ENCODE measurements around the gene ERCC6.

ERCC6 gene

DNA sequence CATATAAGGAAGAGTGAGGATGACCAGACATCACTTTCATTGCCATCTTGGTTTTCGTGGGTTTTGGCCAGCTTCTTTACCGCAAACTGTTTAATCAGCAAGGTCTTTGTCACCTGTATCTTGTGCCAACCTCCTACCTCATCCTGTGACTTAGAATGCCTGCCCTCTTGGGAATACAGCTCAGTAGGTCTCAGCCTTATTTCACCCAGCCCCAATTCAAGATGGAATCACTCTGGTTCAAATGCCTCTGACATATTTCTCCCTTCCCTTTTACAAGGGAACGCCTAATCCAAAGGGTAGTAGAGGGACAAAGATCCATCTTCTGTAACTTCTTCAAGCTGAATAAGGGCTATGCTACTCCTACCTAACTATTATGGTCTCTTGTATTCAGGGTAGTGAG is 4.7 kb upstream of the ERCC6 start:
- DNase-seq = no peak

- no peak for DNase-seq
Measured at GRCh38 chr10:49542353-49542752, 3.4 kb upstream of the ERCC6 start.

DNA sequence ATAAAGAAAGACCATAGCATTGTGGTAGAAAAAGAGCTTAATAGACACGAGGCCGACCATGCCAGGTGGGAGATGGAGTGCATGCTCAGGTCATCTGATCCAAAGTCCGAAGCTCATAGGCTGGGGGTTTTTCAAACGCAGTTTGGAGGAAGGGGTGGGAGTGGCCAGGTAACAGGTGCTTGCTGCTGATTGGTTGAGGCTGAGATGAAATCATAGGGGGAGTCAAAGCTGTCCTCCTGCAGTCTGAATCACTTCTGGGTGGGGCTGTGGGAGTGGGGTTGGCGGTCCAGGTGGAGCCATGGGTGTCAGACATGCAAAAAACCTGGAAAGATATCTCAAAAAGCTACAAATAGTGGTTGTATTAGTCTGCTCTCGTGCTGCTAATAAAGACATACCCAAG is 2.8 kb upstream of the ERCC6 start:
- no peak for DNase-seq

DNA sequence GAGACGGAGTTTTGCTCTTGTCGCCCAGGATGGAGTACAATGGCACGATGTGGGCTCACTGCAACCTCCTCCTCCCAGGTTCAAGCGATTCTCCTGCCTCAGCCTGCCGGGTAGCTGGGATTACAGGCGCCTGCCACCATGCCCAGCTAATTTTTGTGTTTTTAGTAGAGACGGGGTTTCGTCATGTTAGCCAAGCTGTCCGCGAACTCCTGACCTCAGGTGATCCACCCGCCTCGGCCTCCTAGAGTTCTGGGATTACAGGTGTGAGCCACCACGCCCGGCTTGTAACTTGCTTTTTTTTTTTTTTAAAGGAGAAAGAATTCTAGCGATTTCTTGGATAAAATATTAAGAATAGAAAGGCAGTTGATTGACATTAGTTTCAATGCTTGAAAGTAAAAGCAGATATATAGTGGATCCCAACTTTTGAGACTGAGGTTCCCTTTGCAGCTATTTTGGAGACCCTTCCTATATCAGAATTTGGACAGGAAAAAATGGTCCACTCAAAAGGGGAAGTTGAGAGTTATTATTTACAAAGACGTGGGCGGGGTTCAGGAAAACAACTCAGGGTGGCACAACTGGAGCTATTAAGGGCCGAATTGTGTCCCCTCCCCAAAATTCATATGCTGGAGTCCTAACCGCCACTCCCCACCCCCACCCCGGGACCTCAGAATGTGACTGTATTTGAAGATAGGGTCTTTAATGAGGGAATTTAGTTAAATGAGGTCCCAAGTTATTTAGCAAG is 1.3 kb upstream of the ERCC6 start:
- no peak for DNase-seq

- DNase-seq = peak; percentile 7 to 9
Measured at GRCh38 chr10:49539320-49539885, 482 bp upstream of the ERCC6 start.

GRCh38 chr10:49534670-49535381 is 4.1 kb downstream of the ERCC6 start:
- no peak for DNase-seq

- no peak for DNase-seq
Measured at GRCh38 chr10:49532461-49532860, 6.5 kb downstream of the ERCC6 start.

GRCh38 chr10:49528977-49529506 is 9.9 kb downstream of the ERCC6 start:
- no peak for DNase-seq

- DNase-seq = no peak
Measured at GRCh38 chr10:49527850-49528249, 11.1 kb downstream of the ERCC6 start.

DNA sequence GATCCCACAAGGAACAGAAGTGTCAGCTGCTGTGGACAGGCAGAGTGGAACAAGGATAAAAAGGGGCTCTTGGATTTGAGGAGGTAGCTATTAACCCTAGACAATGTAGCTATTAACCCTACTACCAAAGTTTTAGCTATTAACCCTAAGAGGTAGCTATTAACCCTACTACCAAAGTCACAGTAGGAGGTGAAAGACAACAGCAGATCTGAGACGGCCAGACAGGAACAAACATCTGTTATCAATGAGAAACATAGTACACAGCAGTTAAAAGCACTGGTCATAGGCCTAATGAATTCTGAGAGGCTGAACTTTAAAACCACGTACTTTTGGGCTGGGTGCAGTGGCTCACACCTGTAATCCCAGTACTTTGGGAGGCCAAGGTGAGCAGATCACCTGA is 11.9 kb downstream of the ERCC6 start:
- DNase-seq = no peak

DNA sequence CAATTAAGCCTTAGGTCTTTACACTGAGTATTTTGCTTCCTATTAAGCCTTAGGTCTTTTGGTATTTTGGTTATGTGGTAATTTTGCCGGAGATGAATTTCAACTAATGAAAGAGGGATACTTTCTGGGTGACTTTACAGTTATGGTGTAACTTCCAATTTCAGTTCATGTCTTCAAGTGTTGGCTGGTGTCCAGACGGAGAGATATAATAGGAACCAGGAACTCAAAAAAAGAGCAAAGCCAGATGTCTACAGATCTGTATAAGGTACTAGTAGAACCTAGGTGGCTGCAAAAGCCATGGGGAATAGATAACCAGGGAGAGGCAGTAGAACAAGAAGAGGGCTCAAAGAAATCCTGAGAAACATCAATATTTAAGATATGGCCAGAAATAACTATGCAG is 12.3 kb downstream of the ERCC6 start:
- DNase-seq = no peak

GRCh38 chr10:49524496-49524895 is 14.4 kb downstream of the ERCC6 start:
- no peak for DNase-seq

DNA sequence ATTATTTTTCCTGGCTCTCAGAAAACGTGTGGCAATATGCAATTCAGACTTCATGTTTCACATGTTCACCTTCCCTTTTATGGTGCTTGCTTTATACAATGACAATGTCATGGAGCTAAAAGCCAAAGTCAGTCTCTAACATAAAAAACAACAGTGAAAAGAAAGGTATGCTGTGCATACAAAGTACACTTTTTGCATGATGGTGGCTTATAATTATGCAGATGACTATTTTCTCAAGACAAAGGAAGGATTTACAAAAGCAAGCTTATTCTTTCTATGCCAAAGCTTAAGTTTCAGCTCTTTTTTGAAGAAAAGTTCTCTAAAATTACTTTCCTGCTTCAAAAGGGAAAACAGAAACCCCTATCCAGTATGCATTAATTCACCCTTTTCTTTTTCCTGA is 15.6 kb downstream of the ERCC6 start:
- no peak for DNase-seq

- no peak for DNase-seq
Measured at GRCh38 chr10:49521062-49521461, 17.9 kb downstream of the ERCC6 start.

DNA sequence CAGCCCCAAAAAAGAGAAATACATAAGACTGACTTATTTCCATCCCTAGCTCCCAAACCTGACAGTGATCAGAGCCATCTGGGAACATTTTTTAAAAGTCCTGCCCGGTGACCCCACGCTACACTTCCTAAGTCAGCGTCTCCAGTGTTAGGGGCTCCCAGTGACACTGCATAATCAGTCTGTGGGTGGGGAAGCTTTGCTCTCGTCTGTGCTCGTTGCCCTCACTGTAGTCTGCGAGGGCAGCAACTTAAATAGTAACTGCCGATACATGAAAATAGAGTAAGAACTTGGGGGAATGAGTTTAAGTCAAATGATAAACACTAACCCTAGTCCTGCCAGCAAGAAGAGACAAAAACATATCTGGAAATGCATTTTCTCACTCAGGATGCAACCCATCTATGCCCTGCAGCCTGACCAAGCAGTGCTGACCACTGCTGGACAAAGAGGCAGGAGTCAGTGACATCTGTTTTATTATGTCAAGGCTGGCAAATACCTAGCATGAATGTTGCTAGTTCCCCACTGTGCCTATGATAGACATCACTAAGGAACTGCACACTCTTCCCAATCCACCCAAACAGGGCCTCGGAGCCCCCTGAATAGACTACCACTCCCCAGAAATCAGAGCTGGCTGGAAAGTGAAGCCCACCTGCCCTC is 18.7 kb downstream of the ERCC6 start:
- no peak for DNase-seq

GRCh38 chr10:49519717-49520116 is 19.2 kb downstream of the ERCC6 start:
- DNase-seq = no peak

DNA sequence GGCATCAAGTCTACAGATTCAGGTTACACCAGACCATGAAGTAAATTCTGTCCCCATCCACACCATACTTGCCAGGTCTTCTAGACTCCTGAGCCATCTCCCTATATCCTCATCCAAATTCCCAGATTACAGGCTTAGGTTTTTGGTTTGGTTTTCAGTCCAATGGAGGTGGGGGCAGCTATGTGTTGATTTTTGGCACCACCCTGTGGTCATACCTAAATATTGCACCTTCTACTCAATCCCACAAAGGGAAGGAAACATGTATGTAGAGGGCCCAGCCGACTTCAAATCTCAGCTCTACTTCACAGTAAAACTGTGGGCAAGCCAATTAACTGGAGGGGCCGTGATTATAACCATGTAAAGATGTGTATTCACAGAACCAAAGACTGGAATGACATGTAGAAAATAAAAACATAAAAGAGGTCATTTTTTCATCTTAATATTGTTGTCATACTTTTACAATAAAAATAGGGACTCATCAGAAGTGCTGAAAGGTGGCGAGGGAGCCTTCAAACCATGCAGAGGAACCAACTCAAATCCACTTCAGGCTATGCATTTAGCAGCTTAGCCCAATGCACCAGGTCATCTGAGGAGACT is 19.8 kb downstream of the ERCC6 start:
- DNase-seq = no peak

DNA sequence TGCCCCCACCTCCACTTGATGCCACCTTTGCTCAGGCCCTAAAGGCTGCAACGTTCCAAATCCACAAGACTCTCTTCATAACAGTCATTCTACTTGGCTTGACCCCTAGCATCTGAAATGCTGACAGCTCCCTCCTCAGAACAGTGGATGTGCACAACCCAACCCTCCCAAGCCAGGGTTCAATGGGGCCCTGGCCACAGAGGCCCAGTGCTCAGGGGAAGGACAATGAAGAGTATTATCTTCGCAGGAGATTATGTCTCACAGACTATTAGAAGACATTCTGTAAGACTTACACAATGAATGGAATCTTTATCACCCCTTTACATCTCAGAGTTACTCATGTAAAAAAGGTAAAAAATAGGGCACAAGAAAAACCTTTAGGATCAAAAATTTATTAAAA is 20.4 kb downstream of the ERCC6 start:
- no peak for DNase-seq

DNA sequence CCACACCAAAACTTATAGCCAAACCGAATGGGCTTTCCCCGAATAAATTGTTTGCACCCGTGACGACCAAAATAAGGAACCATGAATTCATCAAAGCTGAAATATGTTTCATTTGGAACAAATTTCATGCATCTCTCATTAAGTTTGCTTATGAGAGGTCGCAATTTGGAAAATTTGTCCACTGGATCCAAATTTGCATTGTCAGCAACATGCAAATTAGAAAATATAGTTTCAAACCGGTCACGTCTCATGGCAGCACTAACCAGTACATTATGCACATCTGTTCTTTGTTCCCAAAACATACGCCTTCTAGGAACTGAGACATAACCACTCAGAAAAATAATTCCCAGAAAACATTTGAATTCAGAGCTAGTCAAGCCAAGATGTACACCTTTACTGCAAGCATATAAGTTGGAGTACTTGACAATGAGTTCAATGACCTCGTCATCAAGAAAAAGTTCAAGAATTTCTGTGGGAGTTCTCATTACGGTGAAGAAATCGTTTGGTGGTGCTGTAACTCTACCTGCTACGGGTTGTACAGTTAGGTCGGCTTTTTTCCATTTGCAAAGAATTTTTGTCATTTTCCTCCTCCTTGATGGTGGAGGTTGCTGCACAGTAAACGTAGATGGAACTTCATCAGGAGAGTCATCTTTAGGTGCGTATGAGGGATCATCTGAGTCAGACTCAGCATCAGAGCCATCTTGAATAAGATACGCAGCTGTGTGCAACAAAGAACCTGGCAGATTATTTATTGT is 22.5 kb downstream of the ERCC6 start:
- no peak for DNase-seq

DNA sequence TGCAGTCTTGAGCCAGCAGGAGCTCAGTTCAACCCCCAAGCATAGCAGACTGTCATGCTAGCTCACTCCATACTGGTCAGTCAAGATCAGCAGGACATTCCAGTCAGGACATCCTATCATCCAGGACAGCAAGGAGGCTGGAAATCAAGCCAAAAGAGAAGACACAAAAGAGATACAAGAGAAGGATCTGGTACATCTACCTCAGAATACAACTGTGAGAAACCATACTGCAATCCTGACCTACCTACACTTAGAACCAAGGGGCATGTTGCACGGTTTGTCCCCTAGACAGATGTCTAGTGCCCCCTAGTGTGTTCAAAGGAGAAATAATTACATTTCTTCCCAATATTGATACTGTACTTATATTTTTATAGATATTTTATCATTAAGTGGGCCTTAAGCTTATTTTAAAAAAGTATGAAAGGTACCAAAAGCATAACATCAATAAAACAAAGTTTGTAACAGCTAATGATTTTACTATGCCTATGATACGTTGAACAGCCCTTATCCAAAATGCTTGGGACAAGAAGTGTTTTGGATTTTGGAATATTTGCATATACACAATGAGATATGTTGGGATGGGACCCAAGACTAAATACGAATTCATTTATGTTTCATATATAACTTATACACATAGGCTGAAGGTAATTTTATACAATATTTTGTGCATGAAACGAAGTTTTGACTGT is 26.7 kb downstream of the ERCC6 start:
- DNase-seq = no peak

- DNase-seq = no peak
Measured at GRCh38 chr10:49509771-49510303, 29.1 kb downstream of the ERCC6 start.
